GM20431 (cell line): ENCODE results near the gene XXYLT1.
"Not testable (repeated sequence)": the region's sequence is repeated elsewhere in the genome, so short reads cannot be mapped to it uniquely, and the experiment has no call there.

ENCODE experiments used
- in situ Hi-C: fragments of 300-500 bp; cut with MseI, MboI; formaldehyde crosslinking; loops from one replicate; pipeline ENCODE4 v1.15.0; 2020; ENCODE audit warnings: low sequenced_read_pairs; ENCODE audit not compliant: unreplicated experiment

XXYLT1 gene

GRCh38 chr3:195195321-195196209 is 75.4 kb downstream of the XXYLT1 start:
- in situ Hi-C loops, result no loop called here

- in situ Hi-C loops, result no loop called here
These were observed 76.3 kb downstream of the XXYLT1 start for GRCh38 chr3:195194559-195195206.

GRCh38 chr3:195191580-195191979 is 79.4 kb downstream of the XXYLT1 start:
- in situ Hi-C loops, result no loop called here

GRCh38 chr3:195189821-195190220 is 81.1 kb downstream of the XXYLT1 start:
- in situ Hi-C loops, result no loop called here

GRCh38 chr3:195188426-195188927 is 82.5 kb downstream of the XXYLT1 start:
- in situ Hi-C loops, result no loop called here

- in situ Hi-C loops, result no loop called here
These were observed 83.1 kb downstream of the XXYLT1 start for GRCh38 chr3:195187609-195188425.

- in situ Hi-C loops, result not testable (repeated sequence)
These were observed 84.3 kb downstream of the XXYLT1 start for GRCh38 chr3:195186710-195187047.

- in situ Hi-C loops, result no loop called here
These were observed 84.8 kb downstream of the XXYLT1 start for GRCh38 chr3:195186041-195186709.

- in situ Hi-C loops, result no loop called here
These were observed 85.4 kb downstream of the XXYLT1 start for GRCh38 chr3:195185583-195185982.

GRCh38 chr3:195184716-195185421 is 86.1 kb downstream of the XXYLT1 start:
- in situ Hi-C loops, result no loop called here

GRCh38 chr3:195183071-195183776 is 87.7 kb downstream of the XXYLT1 start:
- in situ Hi-C loops, result no loop called here

GRCh38 chr3:195182470-195182795 is 88.5 kb downstream of the XXYLT1 start:
- in situ Hi-C loops, result no loop called here

GRCh38 chr3:195181741-195182469 is 89.1 kb downstream of the XXYLT1 start:
- in situ Hi-C loops, result no loop called here

GRCh38 chr3:195181113-195181498 is 89.9 kb downstream of the XXYLT1 start:
- in situ Hi-C loops, result no loop called here

GRCh38 chr3:195180490-195181112 is 90.4 kb downstream of the XXYLT1 start:
- in situ Hi-C loops, result no loop called here

- in situ Hi-C loops, result no loop called here
These were observed 91.0 kb downstream of the XXYLT1 start for GRCh38 chr3:195179776-195180489.
